ENCODE data around the gene KCNJ16. TPM values are rescaled to one million over a fixed set of nuclear protein-coding genes. Genes with fewer than 3 reads are reported as not detected.

Gene KCNJ16
- total RNA-seq, 1 donor from 2014 or later, result 25.9 TPM

DNA sequence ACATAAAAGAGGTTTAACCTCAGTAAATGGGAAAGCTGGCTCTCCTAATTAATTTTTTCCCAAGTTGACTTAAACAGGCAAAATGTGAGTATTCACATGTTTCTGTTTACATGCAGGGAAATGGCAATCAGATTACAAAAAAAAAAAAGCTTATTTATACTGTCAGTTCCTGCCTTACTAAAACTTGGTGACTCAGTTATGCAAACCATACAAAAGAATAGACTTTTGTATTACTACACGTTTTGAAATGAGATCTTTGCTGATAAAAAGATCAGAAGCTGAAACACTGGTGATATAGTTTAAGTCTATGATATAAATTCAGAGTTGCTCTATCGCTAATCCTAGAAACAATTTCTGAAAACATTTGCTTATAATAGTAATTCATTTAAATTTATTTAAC, 85.0 kb downstream of the KCNJ16 start:
- H3K4me3 ChIP-seq (ENCODE audit: low read depth, low read length), result no peak overlapping the region
- TF ChIP-seq, protein P1, sequence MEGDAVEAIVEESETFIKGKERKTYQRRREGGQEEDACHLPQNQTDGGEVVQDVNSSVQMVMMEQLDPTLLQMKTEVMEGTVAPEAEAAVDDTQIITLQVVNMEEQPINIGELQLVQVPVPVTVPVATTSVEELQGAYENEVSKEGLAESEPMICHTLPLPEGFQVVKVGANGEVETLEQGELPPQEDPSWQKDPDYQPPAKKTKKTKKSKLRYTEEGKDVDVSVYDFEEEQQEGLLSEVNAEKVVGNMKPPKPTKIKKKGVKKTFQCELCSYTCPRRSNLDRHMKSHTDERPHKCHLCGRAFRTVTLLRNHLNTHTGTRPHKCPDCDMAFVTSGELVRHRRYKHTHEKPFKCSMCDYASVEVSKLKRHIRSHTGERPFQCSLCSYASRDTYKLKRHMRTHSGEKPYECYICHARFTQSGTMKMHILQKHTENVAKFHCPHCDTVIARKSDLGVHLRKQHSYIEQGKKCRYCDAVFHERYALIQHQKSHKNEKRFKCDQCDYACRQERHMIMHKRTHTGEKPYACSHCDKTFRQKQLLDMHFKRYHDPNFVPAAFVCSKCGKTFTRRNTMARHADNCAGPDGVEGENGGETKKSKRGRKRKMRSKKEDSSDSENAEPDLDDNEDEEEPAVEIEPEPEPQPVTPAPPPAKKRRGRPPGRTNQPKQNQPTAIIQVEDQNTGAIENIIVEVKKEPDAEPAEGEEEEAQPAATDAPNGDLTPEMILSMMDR (conservative IDR thresholded peaks at IDR 0.05; ENCODE audit: low read depth, low read length), result no peak
- no peak for DNase-seq (ENCODE audit: low read depth)

DNA sequence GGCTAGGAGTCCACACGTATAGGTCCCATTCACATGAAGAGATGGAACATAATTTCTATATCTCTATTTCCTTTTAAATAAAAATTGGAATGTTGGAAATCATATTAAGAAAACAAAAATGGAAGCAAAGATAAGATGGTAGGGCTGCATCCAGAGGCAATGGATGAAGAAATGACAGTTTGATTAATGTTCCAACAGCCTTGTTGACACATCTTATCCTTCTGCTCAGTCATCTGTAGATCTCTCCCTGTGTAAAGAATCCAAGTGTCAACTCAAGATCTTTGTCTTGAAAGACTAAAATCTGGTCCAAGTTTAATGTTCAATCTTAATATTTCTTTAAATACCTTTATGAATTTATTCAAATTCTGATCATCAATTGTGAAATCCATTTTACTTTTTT, 86.5 kb downstream of the KCNJ16 start:
- TF ChIP-seq, protein P1 (conservative IDR thresholded peaks at IDR 0.05; ENCODE audit: low read depth, low read length), result no peak
- DNase-seq (ENCODE audit: low read depth), result no peak
- H3K4me3 ChIP-seq (ENCODE audit: low read depth, low read length), result no peak overlapping the region

DNA sequence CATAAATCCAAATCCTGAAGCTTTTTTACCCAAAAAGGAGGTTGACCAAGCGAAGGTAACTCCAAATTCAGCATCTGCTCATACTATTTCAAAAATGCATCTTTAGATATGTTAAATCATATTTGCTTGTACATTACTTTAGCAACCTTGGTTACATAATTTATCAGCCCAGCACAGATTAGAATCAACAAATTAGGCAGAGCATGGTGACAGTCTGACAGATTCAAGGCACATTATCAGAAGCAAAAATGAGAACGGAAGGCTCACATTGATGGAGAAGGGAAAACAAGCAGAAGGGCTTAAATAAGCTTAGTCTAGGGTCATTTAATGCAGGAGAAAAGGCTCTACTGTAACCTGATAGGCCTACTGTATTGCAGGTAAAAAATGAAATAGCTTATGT, 90.4 kb downstream of the KCNJ16 start:
- TF ChIP-seq, protein P1 (conservative IDR thresholded peaks at IDR 0.05; ENCODE audit: low read depth, low read length), result no peak
- no peak overlapping the region for H3K4me3 ChIP-seq (ENCODE audit: low read depth, low read length)
- no peak for DNase-seq (ENCODE audit: low read depth)

DNA sequence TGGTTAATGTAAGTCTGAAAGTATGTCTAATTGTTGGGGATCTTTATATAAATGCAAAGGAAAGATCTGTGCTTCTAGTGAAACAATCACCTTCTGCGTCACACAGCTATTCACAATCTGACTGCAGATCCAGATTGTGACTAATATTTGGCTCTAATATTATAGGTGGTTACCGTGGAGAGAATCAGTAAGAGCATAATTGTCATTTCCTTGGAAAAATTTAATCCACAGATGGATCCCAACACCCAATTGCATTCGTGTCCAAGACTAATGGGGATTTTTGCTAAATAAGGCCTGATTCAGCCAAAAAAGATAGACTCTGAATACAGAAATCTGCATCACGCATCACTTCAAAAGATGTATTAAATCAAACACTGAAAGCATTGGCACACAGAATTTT, 91.6 kb downstream of the KCNJ16 start:
- TF ChIP-seq, protein P1 (conservative IDR thresholded peaks at IDR 0.05; ENCODE audit: low read depth, low read length), result no peak
- no peak for DNase-seq (ENCODE audit: low read depth)
- H3K4me3 ChIP-seq (ENCODE audit: low read depth, low read length), result no peak overlapping the region

DNA sequence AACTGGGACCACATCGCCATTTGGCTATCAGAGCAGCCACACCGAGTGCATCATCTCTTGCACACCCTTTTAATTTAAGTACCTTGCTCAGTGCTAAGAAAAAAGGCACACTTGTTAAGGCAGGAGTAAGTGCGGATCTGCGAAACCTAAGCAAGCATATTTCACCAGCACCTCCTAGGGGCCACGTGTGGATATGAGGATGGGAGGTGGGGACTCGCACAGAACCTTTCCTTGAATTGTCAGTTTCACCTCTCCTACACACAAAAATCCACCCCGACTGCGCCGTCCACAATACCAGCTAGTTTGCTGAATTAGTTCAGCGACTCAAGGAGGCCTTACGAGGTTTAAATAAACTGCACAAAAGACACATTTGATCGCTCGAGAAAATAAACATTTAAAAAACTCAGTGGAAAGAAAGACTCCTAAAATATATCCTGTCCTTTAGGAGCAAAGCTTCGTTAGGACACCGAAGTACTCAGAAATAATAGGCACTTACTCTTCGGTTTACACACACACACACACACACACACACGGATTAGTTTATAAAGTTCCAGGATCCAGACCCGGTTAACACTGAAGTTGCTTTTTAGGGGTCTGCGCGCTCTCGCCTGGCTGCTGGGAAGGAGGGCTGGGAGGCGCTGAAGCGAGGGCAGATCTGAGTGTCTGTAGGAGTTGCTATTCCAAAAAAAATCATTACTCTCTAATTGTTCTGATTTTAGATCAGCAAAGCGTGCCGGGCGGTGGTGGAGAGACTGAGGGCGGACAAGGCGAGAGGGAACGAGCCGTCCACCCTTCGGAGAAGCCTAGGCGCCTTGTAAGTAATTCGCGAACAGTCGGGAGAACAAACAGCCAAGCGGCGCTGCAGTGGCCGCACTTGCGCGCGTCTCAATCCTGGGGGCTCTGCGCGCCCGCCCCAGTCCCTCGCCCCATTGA, 93.3 kb downstream of the KCNJ16 start:
- peak; percentile 54 for DNase-seq (ENCODE audit: low read depth)
- TF ChIP-seq, protein P1 (conservative IDR thresholded peaks at IDR 0.05; ENCODE audit: low read depth, low read length), result peak; percentile 81
- H3K4me3 ChIP-seq (ENCODE audit: low read depth, low read length), result peak overlapping the region; percentile 68

DNA sequence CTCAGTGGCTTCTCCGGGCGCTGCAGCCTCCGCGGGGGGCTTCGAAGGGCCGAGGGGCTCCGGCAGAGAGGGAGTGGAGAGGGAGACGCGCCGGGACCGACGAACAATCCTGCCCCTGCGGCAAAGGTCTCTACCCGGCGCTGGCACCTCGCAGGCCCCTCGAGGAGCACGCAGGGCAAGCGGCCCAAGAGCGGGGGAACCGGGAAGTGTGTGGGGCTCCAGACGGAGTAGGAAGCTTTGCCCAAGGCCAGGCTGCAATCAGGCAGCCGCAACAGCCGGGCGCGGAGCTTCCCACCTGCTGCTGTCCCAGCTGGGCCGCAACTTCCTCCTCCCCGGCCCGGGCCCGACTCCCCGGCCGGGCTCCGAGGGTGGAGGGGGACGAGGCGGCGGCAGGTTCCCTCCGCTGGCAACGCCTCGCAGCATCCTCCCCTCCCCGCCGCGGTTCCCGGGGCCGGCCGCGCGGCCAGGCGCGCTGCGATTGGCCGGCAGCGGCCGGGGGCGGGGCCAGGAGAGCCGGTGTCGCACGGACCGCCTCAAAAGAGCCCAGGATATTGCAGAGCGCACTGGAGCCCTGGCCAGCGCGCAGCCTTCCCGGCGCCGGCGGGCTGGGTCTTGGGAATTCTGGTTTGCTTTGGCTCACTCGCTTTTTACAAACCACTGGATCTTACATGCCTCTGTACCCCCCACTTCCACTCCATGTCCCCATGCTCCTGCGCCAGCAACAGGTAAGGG, 94.1 kb downstream of the KCNJ16 start, which contains the start of gene KCNJ2:
Gene KCNJ2, plus strand, starts transcription at position 556 of the 732 bp plus-strand sequence. CDS start 5,508 bp downstream, outside the sequence.
- peak within 1 kb of the TSS; percentile 68 for H3K4me3 ChIP-seq (ENCODE audit: low read depth, low read length)
- TF ChIP-seq, protein P1 (conservative IDR thresholded peaks at IDR 0.05; ENCODE audit: low read depth, low read length), result peak; percentile 1
- no peak for DNase-seq (ENCODE audit: low read depth)

Data from epithelial cell of proximal tubule (primary cell).